IMR-90 (cell line): Measurements from ENCODE around the gene PLCB4.
"Not testable (repeated sequence)": the region's sequence is repeated elsewhere in the genome, so short reads cannot be mapped to it uniquely, and the experiment has no call there.

Experiments used
- CEBPB ChIP-seq: IDR thresholded peaks from 2 replicates; pipeline ENCODE4 v1.6.1; 2012; ENCODE audit warnings: low read depth, low read length, improper control_type of control experiment
- FOS ChIP-seq: fragments of 150-350 bp; IDR thresholded peaks from 2 replicates; pipeline ENCODE4 v1.6.1; 2016; ENCODE audit warnings: low read depth, low read length
- NFE2L2 ChIP-seq: fragments of 150-350 bp; IDR thresholded peaks from 2 replicates; pipeline ENCODE4 v1.6.1; 2016; ENCODE audit warnings: low read depth, mild to moderate bottlenecking, low read length
- POLR2A ChIP-seq: IDR thresholded peaks from 2 replicates; pipeline ENCODE4 v1.6.1; 2012; ENCODE audit warnings: mild to moderate bottlenecking, low read depth, low read length
- RCOR1 ChIP-seq: IDR thresholded peaks from 2 replicates; pipeline ENCODE4 v1.6.1; 2012; ENCODE audit warnings: mild to moderate bottlenecking, low read length, improper control_type of control experiment; ENCODE audit not compliant: insufficient replicate concordance
- TF ChIP-seq, protein P1 (sequence below): conservative IDR thresholded peaks from 2 replicates; pipeline ENCODE4 v1.5.1; 2012; ENCODE audit warnings: mild to moderate bottlenecking, low read depth, low read length, improper control_type of control experiment

- not testable (repeated sequence) for TF ChIP-seq POLR2A, FOS, NFE2L2, CEBPB, RCOR1
- TF ChIP-seq, protein P1, sequence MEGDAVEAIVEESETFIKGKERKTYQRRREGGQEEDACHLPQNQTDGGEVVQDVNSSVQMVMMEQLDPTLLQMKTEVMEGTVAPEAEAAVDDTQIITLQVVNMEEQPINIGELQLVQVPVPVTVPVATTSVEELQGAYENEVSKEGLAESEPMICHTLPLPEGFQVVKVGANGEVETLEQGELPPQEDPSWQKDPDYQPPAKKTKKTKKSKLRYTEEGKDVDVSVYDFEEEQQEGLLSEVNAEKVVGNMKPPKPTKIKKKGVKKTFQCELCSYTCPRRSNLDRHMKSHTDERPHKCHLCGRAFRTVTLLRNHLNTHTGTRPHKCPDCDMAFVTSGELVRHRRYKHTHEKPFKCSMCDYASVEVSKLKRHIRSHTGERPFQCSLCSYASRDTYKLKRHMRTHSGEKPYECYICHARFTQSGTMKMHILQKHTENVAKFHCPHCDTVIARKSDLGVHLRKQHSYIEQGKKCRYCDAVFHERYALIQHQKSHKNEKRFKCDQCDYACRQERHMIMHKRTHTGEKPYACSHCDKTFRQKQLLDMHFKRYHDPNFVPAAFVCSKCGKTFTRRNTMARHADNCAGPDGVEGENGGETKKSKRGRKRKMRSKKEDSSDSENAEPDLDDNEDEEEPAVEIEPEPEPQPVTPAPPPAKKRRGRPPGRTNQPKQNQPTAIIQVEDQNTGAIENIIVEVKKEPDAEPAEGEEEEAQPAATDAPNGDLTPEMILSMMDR, result not testable (repeated sequence)
These were observed 83.3 kb downstream of the PLCB4 start for GRCh38 chr20:9152139-9152538.
